HS-27A (cell line): ENCODE measurements around the gene LEPR.

ENCODE experiments used
- DNase-seq: peaks from one replicate; pipeline ENCODE4 v3.0.0-alpha.2; 2012; ENCODE audit warnings: low read depth, missing footprints

The LEPR gene

GRCh38 chr1:65409816-65410326 lies 10.6 kb upstream of the LEPR start:
- DNase-seq = no peak

- no peak for DNase-seq
Measured at GRCh38 chr1:65412256-65412983, 8.0 kb upstream of the LEPR start.

- peak; percentile 91 for DNase-seq
Measured at GRCh38 chr1:65412984-65413375, 7.5 kb upstream of the LEPR start.

- DNase-seq = no peak
Measured at GRCh38 chr1:65414538-65414937, 5.9 kb upstream of the LEPR start.

GRCh38 chr1:65416767-65417166 lies 3.7 kb upstream of the LEPR start:
- no peak for DNase-seq

- DNase-seq = no peak
Measured at GRCh38 chr1:65417729-65418128, 2.7 kb upstream of the LEPR start.

- no peak for DNase-seq
Measured at GRCh38 chr1:65418522-65419185, 1.8 kb upstream of the LEPR start.

GRCh38 chr1:65419681-65420589 lies 533 bp upstream of the LEPR start:
- peak; percentile 94 for DNase-seq

- no peak for DNase-seq
Measured at GRCh38 chr1:65421351-65422025, 1.0 kb downstream of the LEPR start.

GRCh38 chr1:65422241-65423203 lies 2.1 kb downstream of the LEPR start:
- no peak for DNase-seq

GRCh38 chr1:65423884-65424572 lies 3.6 kb downstream of the LEPR start:
- DNase-seq = peak; percentile 86

- DNase-seq = no peak
Measured at GRCh38 chr1:65424573-65424889, 4.1 kb downstream of the LEPR start.

GRCh38 chr1:65425006-65425405 lies 4.5 kb downstream of the LEPR start:
- DNase-seq = no peak

- DNase-seq = peak; percentile 89
Measured at GRCh38 chr1:65425697-65426096, 5.2 kb downstream of the LEPR start.

- DNase-seq = no peak
Measured at GRCh38 chr1:65429078-65429477, 8.6 kb downstream of the LEPR start.

GRCh38 chr1:65429806-65430205 lies 9.3 kb downstream of the LEPR start:
- DNase-seq = peak; percentile 77

GRCh38 chr1:65431111-65431705 lies 10.7 kb downstream of the LEPR start:
- no peak for DNase-seq

- DNase-seq = no peak
Measured at GRCh38 chr1:65432918-65433317, 12.4 kb downstream of the LEPR start.

- no peak for DNase-seq
Measured at GRCh38 chr1:65434255-65434654, 13.8 kb downstream of the LEPR start.

GRCh38 chr1:65434760-65435159 lies 14.3 kb downstream of the LEPR start:
- no peak for DNase-seq
